ENCODE data around the gene AACS. TPM values are rescaled to one million over a fixed set of nuclear protein-coding genes. Genes with fewer than 3 reads are reported as not detected.

Gene AACS
- polyA plus RNA-seq, 1 donor from 2014 or later, result 33.2 TPM

DNA sequence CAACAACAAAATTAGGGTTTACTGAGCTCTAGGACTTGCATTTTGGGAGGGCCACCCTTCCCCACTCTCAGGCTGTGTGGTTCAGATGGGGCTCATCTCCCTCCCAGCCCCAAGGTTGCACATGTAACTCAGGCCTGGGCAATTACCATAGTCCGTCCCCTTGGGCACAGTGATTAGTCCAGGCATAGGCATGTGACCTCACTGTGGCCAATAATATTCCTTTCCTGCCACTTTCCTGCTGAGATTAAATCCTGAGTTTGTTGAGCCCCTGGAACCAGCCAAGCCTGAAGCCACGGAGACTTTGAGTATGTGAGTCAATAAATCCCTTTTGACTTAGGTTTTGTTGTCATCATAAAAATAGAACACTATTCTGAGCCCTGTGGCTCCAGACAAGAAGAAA lies 113.0 kb downstream of the AACS start:
- Histone ChIP-seq H3K9me3 (ENCODE audit: low read length) (no peaks in the 10 kb centered on the region), H3F3A (ENCODE audit: insufficient read depth, low read length, poor library complexity, severe bottlenecking) (no peaks in the 10 kb centered on the region), H3K79me2 (replicated peaks; ENCODE audit: insufficient read depth, low read length) (no peaks in the 10 kb centered on the region), H3K27ac (ENCODE audit: low read length) (no peak overlapping the region), H4K20me1 (ENCODE audit: insufficient read depth) (no peaks in the 10 kb centered on the region), H3K4me2 (ENCODE audit: low read length) (no peak overlapping the region), H3K36me3 (ENCODE audit: insufficient read depth, low read length) (no peaks in the 10 kb centered on the region), H3K27me3 (ENCODE audit: insufficient read depth, low read depth, low read length) (no peaks in the 10 kb centered on the region), H2AFZ (ENCODE audit: low read depth, low read length) (no peak overlapping the region), H3K9ac (ENCODE audit: low read length) (no peak overlapping the region), H3K9me2 (ENCODE audit: insufficient read depth, low read length) (no peaks in the 10 kb centered on the region), H3K4me3 (ENCODE audit: low read length) (no peak overlapping the region)
- TF ChIP-seq TAF1 (IDR thresholded peaks at IDR 0.05; ENCODE audit: low read depth) (no peak), RAD21 (conservative IDR thresholded peaks at IDR 0.05) (no peak), EP300 (conservative IDR thresholded peaks at IDR 0.05; ENCODE audit: poor library complexity, severe bottlenecking) (no peak), EZH2 (IDR thresholded peaks at IDR 0.05; ENCODE audit: borderline replicate concordance, insufficient read depth, low read length, poor library complexity, severe bottlenecking) (no peak), SMC3 (conservative IDR thresholded peaks at IDR 0.05; ENCODE audit: poor library complexity) (no peak), MXI1 (conservative IDR thresholded peaks at IDR 0.05; ENCODE audit: poor library complexity, severe bottlenecking) (no peak), POLR2AphosphoS5 (IDR thresholded peaks at IDR 0.05) (no peak)
- TF ChIP-seq, protein P1, sequence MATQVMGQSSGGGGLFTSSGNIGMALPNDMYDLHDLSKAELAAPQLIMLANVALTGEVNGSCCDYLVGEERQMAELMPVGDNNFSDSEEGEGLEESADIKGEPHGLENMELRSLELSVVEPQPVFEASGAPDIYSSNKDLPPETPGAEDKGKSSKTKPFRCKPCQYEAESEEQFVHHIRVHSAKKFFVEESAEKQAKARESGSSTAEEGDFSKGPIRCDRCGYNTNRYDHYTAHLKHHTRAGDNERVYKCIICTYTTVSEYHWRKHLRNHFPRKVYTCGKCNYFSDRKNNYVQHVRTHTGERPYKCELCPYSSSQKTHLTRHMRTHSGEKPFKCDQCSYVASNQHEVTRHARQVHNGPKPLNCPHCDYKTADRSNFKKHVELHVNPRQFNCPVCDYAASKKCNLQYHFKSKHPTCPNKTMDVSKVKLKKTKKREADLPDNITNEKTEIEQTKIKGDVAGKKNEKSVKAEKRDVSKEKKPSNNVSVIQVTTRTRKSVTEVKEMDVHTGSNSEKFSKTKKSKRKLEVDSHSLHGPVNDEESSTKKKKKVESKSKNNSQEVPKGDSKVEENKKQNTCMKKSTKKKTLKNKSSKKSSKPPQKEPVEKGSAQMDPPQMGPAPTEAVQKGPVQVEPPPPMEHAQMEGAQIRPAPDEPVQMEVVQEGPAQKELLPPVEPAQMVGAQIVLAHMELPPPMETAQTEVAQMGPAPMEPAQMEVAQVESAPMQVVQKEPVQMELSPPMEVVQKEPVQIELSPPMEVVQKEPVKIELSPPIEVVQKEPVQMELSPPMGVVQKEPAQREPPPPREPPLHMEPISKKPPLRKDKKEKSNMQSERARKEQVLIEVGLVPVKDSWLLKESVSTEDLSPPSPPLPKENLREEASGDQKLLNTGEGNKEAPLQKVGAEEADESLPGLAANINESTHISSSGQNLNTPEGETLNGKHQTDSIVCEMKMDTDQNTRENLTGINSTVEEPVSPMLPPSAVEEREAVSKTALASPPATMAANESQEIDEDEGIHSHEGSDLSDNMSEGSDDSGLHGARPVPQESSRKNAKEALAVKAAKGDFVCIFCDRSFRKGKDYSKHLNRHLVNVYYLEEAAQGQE (IDR thresholded peaks at IDR 0.05; ENCODE audit: borderline replicate concordance), result no peak
- TF ChIP-seq, protein P2, sequence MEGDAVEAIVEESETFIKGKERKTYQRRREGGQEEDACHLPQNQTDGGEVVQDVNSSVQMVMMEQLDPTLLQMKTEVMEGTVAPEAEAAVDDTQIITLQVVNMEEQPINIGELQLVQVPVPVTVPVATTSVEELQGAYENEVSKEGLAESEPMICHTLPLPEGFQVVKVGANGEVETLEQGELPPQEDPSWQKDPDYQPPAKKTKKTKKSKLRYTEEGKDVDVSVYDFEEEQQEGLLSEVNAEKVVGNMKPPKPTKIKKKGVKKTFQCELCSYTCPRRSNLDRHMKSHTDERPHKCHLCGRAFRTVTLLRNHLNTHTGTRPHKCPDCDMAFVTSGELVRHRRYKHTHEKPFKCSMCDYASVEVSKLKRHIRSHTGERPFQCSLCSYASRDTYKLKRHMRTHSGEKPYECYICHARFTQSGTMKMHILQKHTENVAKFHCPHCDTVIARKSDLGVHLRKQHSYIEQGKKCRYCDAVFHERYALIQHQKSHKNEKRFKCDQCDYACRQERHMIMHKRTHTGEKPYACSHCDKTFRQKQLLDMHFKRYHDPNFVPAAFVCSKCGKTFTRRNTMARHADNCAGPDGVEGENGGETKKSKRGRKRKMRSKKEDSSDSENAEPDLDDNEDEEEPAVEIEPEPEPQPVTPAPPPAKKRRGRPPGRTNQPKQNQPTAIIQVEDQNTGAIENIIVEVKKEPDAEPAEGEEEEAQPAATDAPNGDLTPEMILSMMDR (IDR thresholded peaks at IDR 0.05; ENCODE audit: poor library complexity, severe bottlenecking), result no peak

DNA sequence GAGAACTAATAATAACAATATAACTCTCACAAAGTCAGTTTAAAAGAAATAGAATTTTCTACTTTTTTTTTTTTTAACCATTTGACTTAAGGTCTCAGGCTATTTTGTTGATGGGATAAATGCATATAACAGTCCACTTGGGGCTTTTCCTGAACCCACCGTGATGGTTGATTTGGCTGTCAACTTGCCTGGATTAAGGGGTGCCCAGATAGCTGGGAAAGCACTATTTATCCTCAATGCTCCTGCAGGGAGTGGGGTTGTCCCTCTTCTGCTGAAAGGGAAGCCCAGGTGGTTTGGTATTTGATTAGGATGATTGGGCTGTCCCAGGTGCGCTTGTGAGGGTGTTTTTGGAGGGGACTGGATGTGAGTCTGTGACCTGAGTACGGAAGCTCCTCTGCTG lies 114.9 kb downstream of the AACS start:
- H3K9me2 ChIP-seq (ENCODE audit: insufficient read depth, low read length), result no peaks in the 10 kb centered on the region
- H2AFZ ChIP-seq (ENCODE audit: low read depth, low read length), result no peak overlapping the region
- no peaks in the 10 kb centered on the region for H3K79me2 ChIP-seq (replicated peaks; ENCODE audit: insufficient read depth, low read length)
- no peaks in the 10 kb centered on the region for H3F3A ChIP-seq (ENCODE audit: insufficient read depth, low read length, poor library complexity, severe bottlenecking)
- no peaks in the 10 kb centered on the region for H4K20me1 ChIP-seq (ENCODE audit: insufficient read depth)
- H3K4me2 ChIP-seq (ENCODE audit: low read length), result no peak overlapping the region
- H3K4me3 ChIP-seq (ENCODE audit: low read length), result no peak overlapping the region
- no peaks in the 10 kb centered on the region for H3K9me3 ChIP-seq (ENCODE audit: low read length)
- no peak for TF ChIP-seq RAD21 (conservative IDR thresholded peaks at IDR 0.05)
- TF ChIP-seq POLR2AphosphoS5 (IDR thresholded peaks at IDR 0.05), result no peak
- TF ChIP-seq, protein P1 (IDR thresholded peaks at IDR 0.05; ENCODE audit: borderline replicate concordance), result no peak
- TF ChIP-seq EP300 (conservative IDR thresholded peaks at IDR 0.05; ENCODE audit: poor library complexity, severe bottlenecking), result no peak
- TF ChIP-seq, protein P2 (IDR thresholded peaks at IDR 0.05; ENCODE audit: poor library complexity, severe bottlenecking), result no peak
- TF ChIP-seq SMC3 (conservative IDR thresholded peaks at IDR 0.05; ENCODE audit: poor library complexity), result no peak
- TF ChIP-seq MXI1 (conservative IDR thresholded peaks at IDR 0.05; ENCODE audit: poor library complexity, severe bottlenecking), result no peak
- TF ChIP-seq TAF1 (IDR thresholded peaks at IDR 0.05; ENCODE audit: low read depth), result no peak
- TF ChIP-seq EZH2 (IDR thresholded peaks at IDR 0.05; ENCODE audit: borderline replicate concordance, insufficient read depth, low read length, poor library complexity, severe bottlenecking), result no peak
- H3K27ac ChIP-seq (ENCODE audit: low read length), result no peak overlapping the region
- H3K9ac ChIP-seq (ENCODE audit: low read length), result no peak overlapping the region
- H3K27me3 ChIP-seq (ENCODE audit: insufficient read depth, low read depth, low read length), result peaks cover 4% of the 10 kb centered on the region
- no peaks in the 10 kb centered on the region for H3K36me3 ChIP-seq (ENCODE audit: insufficient read depth, low read length)
